ENCODE measurements around the gene CD9.

DNA sequence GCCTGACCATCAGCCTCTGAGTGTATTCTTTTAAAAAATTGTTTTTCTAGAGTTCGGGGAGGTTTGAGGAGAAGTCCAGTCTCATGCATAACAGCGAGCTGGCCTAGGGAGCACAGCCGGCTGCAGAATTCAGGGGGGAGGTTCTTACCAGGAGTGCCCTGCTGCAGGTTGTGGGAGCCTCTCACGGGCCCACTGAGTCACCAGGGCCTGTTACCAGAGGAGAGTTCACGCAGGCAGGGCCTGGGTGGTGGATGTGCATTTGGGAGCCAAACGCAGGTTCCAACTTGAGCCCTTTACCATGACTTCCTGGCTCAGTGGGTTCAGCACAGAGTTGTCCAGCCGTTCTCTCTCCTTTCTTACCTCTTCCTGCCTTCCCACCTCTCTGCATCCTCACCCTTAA, 14.4 kb downstream of the CD9 start:
- no peak for TF ChIP-seq CTCF (IDR thresholded peaks at IDR 0.05; ENCODE audit: insufficient read depth, low read length)
- TF ChIP-seq, protein P1, sequence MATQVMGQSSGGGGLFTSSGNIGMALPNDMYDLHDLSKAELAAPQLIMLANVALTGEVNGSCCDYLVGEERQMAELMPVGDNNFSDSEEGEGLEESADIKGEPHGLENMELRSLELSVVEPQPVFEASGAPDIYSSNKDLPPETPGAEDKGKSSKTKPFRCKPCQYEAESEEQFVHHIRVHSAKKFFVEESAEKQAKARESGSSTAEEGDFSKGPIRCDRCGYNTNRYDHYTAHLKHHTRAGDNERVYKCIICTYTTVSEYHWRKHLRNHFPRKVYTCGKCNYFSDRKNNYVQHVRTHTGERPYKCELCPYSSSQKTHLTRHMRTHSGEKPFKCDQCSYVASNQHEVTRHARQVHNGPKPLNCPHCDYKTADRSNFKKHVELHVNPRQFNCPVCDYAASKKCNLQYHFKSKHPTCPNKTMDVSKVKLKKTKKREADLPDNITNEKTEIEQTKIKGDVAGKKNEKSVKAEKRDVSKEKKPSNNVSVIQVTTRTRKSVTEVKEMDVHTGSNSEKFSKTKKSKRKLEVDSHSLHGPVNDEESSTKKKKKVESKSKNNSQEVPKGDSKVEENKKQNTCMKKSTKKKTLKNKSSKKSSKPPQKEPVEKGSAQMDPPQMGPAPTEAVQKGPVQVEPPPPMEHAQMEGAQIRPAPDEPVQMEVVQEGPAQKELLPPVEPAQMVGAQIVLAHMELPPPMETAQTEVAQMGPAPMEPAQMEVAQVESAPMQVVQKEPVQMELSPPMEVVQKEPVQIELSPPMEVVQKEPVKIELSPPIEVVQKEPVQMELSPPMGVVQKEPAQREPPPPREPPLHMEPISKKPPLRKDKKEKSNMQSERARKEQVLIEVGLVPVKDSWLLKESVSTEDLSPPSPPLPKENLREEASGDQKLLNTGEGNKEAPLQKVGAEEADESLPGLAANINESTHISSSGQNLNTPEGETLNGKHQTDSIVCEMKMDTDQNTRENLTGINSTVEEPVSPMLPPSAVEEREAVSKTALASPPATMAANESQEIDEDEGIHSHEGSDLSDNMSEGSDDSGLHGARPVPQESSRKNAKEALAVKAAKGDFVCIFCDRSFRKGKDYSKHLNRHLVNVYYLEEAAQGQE (IDR thresholded peaks at IDR 0.05; ENCODE audit: insufficient replicate concordance, low read depth): no peak

Measured in HL-60 (cell line).